Activated CD4-positive, alpha-beta T cell treated with anti-CD3 and anti-CD28 coated beads, Interleukin-2, amount 50 U/mL, for 16 hours (primary cell): Measurements from ENCODE around the gene SORBS2.

Source experiments
- DNase-seq: peaks from one replicate; pipeline ENCODE4 v3.0.0-alpha.2; 2020

Gene SORBS2

DNA sequence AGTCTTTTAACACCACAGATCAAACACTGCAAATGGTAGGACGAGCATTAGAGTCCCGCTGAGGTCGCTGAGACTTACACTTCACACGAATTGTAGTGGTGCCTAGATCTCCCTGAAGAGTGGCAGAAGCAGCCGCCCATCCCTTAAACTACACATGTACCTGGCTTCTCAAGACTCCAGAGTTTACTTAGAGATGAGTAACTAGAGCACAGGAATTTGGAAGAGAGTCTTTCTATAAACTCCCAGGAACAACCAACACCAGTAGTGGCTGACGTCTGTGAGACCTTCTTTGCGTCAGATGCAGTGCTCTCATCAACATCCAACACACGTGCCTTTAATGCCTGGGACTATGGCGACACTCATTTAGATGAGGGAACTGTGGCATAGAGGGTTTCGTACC lies 12.6 kb downstream of the SORBS2 start:
- DNase-seq: no peak

DNA sequence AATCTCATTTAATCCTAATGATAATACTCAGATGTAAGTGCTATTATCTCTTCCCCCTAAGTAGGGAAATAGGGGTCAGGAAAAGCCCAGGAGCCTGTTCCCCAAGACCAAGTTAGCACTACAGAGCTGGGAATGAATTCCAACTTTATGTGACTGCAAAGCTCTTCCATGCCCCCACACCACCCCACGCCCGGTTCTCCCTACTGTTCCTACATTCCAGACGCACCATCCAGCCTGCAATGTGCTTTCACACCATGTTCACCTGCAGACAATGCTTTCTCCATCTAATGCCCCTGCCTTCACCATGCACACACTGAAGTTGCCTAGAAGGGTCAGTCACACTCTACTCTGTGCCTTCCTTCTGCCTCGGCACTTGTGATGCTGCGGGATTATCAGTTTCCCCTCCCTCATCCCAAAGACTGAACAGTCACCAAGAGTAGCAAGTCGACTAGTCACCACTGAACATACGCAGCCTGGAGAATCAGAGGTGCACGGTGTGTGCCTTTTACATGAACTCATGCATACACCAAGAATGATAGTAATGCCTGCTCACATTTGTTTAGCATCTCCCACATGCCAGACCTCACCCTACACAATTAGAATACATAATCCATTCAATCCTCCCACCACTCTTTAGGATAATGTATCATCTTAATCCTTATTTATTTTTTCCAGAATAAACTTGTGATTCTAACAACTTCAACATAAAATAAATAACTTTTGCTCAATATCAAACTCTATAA lies 14.2 kb downstream of the SORBS2 start:
- no peak for DNase-seq

DNA sequence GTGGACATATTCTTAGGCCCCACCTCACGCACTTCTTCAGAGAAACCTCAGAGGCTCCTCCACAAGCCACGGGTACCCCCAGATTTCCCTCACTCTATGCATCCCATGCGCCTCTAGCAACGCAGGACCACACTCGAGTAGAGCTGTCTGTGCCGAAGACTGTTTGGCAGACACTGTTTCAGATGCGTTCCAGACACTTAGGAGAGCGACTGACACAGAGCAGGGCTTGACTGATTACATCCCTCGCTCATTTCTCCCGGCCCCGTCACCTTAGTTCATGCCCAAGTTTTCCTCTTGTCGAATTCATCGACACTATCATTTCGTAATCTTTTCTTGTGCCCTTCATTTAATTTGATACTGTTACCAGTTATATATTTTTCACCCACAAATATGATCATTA lies 15.0 kb downstream of the SORBS2 start:
- DNase-seq: no peak

DNA sequence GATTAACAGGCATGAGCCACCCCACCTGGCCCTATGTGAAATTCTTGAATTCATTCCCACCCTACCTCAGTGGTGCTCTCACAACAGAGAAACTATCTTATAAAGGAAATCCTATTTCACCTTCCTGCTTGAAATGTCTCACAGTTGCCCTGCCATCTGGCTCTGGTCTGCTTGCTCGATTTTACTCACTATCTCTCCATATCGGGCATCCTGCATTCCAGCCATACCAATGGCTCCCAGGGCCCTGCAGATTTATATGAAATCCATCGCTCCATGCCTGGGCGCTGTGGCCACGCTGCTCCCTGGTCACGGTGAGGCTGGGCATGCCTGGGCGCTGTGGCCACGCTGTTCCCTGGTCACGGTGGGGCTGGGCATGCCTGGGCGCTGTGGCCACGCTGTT lies 15.8 kb downstream of the SORBS2 start:
- DNase-seq: no peak

DNA sequence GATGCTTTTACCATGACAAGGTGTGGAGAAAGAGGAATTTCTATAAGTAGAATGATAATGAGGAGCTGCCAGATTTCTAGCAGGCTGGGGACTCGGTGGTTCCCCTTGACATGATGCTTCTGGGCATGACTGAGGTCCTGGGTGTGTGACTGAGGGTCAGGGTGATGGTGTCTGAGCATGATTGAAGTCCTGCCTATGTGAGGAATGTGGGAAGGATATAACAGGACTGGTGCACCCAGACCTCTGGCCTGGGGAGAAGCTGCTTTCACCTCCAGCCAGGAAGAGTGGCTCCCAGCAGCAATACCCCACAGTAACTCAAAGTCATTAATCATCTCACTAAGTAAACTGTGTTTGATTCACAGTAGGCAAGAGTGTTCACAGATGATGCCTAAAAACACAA lies 17.4 kb downstream of the SORBS2 start:
- no peak for DNase-seq

DNA sequence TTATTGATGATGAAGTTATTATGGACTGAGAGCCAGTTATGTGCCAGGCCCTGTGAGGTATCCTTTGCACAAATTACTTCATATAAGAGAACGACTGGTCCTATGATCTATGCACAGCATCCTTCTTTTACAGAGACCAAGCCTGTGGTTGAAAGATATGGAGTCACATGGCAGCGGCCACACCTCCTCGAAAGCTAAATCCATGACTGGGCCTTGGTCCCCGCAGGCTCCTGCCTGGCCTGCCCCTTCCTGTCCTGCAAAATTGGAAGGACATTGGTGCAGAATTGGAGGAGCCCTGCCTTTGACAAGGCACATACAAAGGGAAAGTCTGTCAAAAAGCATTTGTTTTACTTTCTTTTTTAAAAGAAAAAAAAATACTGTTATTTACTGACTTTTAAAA lies 18.3 kb downstream of the SORBS2 start:
- DNase-seq: no peak

DNA sequence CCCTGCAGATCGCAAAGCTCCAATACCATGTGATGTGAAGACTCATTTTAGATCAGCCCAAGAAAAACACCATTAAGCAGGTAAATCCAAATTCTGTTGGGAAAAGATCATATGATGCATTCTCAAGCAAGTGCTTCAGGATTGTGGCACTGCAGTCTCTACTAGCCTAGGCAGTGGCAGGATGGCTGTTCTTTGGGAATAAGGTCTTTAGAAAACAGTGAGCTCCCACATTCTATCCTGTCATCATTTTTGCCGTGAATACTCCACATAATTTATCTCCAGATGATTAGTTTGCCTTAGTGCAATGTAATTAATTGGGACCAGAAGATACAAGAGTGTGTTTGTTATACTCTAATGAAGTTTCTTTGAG lies 18.9 kb downstream of the SORBS2 start:
- no peak for DNase-seq

DNA sequence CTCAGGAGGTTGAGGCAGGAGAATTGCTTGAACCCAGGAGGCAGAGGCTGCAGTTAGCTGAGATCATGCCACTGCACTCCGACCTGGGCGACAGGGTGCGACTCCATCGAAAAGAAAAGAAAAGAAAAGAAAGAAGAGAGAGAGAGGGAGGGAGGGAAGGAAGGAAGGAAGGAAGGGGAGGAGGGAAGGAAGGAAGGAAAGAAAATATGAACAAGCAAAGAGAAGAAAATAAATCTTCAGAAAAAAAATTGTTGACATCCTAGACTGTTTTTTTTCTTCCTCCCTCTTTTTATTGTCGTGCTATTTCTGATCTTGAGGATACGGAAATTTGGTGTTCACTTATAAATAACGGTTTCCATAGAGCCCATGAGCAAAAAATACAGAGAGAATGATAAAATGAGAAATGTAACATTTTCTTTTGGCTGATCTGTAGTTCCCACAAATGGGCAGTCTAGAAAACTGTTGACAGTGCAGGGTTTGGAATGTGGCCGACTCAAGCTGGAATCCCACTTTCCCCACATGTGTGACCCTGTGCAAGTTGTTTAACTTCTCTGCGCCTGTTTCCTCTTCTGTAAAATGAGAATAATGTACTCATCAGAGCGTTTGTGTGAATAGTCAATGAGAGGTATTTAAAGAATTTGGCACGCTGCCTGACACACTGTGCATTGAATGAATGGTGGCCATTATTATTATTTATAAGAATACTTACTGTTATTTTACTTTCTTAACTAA lies 19.4 kb downstream of the SORBS2 start:
- no peak for DNase-seq

DNA sequence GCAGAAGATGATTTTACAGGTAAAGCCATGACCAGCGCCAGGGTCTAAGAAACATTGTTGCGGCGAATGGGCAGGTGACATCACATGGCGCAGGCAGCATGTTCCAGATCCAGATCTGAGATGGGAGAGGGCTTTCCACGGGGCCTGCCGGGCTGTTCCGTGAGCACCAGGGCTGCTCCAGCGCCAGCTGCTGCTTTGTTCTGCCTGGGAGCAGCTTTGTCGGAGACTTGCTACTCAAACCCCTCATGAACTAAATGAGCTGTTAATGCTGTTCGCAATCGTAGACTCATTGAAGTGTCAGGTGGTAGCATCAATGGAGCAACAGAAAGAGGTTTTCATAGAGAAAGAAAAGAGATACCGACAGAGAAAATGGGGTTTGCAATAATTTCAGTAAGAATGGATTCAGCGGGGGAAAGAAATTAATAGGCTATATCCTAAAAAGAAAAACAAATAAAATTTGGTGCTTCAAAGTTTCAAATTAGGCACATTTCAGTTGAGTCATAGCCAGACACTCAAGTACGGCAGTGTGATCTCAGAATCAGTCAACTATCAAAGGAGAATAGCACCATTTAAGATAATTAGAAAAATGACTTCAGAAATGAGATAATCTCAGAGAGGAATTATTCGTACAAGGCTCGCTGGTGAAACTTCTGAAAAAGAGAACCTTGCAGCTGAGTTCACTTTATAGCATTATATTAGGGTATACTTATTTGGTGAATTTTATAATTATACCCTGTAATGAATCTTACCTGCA lies 23.9 kb downstream of the SORBS2 start:
- DNase-seq: peak; percentile 34

DNA sequence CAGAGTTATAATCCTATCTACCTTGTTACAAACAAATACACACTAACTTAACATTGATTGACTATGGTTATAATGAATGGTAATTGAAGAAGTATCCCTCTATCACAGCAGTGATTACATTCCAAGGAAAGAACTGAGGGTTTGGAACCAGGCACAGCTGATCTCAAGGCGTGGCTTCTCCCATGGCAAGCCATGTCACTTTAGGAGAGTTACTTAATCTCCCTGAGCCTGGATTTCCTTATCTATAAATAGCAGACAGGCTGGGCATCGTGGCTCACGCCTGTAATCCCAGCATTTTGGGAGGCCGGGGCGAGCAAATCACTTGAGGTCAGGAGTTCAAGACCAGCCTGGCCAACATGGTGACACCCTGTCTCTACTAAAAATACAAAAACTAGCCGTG lies 25.6 kb downstream of the SORBS2 start:
- DNase-seq: no peak

DNA sequence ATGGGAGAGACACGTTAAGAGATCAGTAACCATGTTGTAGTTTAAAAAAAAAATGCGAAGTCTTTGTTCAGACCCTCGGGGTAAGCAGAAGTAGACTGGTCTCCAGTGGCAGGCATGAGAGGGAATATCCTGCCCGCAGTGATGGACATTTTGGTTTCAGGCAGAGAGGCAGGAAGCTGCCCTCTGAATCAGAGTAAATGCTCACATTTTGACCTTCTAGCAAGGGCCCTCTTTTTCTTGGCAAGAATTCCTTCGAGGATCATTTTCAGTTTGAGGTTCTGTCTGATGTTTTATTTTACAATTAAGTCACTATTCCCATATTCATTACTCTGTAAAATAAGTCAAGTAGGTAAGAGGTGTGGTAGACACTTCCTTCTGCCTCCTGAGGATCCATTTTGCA lies 28.4 kb downstream of the SORBS2 start:
- DNase-seq: no peak

DNA sequence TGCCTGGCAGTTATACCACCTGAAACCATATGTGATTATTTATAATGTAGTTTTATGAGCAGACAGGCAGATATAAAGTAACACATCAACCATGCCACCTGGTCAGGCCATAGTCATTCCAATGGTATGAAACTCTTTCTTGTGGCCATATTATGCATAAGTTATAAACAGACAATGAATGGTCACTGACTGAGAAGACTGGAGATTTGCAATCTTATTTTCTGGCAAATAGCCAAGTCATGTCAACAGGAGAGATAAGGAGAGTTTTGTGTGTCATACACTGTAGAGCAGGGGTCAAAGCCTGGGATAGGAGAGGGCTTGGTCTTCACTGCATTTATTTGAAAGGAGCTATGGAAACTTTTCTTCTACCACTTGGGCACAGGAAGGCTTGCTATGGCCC lies 29.5 kb downstream of the SORBS2 start:
- no peak for DNase-seq

DNA sequence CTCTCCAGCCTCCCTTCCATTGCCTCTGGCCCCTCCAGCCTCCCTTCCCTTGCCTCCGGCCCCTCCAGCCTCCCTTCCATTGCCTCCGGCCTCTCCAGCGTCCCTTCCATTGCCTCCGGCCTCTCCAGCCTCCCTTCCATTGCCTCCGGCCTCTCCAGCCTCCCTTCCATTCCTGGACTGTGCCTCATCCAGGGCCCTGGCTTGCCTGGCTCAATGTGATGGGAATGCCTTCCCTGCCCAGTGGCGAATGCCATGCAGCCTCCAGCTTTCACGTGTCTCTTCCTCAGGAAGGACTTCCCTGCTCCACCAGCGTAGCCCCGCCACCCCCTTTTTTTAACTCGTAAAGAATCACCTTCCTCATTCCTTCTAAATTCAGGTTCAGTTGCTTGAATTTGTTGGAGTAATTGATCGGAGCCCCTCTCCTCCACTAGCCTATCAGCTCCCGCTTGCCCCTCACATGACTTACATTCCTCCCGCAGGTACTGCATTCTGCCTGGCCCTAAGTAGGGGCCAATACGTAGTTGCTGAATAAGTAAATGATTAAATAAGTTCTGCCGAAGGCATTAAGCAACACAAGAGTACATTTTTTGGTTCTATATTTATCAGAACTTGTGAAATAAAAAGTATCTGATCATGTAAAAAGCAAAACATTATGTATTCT lies 30.3 kb downstream of the SORBS2 start:
- DNase-seq: no peak

DNA sequence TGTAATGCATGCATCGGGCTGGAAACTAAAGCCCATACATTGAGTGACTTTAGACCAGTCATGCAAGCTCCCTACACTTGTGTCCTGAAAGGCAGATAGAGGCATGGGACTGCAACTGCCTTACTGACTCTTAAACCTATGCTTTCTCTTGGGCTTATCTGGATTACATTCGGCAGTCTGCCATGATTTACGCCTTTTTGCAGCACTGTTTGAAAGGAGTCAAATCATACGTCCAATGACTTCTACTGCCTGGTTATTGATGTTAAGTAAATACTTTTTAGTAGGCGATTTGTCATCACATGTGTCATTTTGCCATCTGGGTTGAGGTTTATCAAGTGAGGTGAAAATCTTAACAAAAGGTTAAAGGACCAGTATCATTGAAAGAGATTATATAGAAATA lies 31.5 kb downstream of the SORBS2 start:
- DNase-seq: no peak

DNA sequence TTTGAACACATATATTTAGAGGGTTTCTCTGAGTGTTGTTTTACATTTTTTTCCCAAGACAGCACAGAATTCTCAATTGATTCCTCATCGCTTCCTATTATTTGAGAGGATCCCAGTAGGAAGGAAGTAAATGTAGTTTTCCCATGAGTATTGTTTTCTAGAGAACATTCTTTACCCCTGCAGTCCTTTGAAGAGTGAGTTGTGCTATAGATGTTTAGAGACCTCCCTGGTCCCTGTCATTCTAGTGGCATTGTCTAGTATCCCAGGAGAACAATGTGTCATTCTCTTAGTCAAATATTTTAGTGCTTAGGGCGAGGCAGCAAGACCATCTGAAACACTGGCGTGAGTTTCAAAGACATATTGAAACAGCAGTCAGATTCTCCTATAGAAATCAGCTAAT lies 32.5 kb downstream of the SORBS2 start:
- DNase-seq: no peak

DNA sequence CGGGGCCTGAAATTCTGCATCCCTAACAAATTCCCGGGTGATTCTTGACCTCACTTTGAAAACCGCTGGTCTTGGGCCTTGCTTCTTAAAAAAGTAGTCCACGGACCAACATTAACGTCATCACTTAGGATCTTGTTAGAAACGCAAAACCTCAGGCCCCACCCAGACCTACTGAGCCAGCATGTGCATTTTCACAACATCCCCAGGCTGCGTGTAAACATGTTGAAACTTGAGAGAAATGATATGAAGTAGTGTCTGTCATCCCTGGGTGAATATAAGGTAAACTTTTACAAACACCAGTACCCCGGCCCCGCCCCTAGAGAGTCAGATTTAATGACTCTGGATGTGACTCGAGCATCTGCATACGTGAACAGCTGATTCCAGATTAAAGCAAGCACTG lies 33.7 kb downstream of the SORBS2 start:
- DNase-seq: no peak

DNA sequence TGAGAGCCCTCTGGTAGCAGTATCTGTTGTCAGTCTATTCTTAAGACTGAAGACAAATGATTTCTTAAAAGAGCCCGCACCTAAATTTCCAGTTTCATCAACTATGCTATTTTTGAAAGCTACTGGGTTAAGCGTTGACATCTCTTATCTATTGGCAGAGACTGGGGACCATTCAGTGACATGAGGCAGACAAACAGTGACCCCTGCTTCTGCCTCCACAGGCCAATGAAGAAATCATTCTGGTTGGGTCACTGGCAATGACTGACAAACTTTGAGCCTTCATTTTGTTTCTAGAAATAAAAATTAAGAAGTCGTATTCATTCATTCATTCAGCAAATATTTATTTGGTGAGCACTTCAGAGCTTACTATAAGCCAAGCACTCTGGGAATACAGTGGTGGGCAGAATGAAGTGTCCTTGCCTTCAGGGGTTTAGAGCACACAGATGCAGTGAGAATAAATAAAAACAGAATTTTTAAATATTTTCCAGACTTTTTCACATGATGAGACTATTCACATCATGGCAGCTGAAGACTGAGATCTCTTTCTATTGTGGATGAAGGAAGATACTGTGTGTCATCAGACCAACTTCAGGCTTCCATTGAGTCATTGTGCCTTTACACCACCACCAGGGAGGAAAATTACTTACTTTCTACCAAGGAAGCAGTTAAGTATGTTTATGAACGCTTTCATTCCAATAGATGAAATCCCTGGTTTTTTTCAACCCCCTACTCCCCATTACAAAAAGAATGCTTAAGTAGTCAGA lies 36.0 kb downstream of the SORBS2 start:
- DNase-seq: no peak

DNA sequence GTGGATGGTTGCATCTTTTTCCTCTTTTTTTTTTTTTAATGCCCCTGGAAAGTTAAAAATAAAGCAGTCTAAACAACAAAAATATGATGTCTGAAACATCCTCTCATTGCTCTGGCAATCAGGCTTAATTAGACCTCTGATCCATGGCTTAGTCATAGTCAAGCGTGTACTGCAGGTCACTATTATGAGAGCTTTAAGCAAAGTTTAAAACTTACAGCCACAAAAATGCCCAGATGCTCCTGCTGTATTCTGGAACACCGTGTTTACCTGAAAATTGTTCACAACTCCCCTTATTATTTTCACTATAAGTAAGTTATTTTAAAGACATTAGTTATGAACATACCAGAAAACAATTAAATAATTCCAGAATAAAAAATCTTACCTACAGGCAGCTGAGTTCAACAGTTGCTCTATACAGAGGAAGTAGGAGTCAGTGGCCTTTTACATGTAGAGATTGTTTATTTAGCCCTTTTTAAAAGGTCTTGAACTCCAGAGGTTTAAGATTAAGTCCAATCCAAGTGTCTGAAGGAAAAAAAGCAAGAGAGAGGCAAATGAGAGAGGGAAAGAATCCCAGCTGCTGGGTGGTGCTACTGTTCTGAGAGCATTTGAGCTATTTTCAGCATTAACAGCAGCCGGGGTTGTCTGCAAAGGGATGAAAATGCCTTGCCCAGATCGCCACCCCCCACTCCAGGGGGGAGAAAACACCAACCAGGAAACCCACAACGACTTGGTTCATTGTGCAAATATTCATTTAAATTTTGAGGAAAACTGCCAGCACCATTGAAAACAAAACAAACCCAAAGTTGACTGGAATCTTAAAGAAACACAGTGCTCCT lies 36.9 kb downstream of the SORBS2 start:
- DNase-seq: no peak

DNA sequence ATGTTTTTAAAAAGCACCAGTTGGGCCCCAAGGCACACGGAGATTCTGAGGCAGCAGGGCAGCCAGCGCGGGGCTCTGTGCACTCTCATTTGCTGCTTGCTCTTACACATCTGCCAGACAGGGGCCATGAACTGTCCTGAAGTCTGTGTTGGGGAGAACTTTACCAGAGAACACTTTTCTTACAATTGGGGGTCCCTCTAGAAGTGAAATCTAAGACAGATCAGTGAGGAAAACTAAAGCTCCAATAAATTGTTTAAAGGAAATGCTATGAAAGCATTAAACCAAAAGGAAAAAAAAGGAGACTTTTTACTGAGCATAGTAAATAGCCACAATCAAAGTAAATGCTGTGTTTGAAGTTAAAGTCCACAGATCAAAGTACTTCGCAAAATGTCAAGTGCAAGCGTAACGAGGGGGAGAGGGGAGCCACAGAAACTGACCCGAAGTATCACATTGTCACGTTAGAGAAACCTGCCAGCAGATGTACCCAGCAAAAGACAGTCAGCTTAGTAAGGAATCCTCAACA lies 37.8 kb downstream of the SORBS2 start:
- DNase-seq: no peak

DNA sequence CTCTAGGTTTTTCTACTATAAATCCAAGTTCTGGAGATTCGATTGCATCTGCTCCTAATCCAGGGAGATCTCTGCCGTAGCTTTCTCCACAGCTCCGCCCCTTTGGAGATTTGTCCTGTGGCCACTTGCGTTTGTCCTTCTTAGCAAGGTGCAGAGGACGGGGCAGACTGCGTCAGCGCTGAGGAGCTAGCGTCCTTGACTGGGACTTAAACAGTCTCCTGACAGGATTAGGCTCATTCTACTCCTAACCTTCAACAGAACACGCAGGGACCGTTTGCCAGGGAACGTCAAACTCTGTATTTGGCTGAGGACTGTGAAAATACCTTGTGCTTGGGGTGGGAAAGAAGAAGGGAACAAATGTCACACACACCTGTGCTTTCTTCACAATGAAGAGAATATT lies 38.6 kb downstream of the SORBS2 start:
- DNase-seq: no peak

DNA sequence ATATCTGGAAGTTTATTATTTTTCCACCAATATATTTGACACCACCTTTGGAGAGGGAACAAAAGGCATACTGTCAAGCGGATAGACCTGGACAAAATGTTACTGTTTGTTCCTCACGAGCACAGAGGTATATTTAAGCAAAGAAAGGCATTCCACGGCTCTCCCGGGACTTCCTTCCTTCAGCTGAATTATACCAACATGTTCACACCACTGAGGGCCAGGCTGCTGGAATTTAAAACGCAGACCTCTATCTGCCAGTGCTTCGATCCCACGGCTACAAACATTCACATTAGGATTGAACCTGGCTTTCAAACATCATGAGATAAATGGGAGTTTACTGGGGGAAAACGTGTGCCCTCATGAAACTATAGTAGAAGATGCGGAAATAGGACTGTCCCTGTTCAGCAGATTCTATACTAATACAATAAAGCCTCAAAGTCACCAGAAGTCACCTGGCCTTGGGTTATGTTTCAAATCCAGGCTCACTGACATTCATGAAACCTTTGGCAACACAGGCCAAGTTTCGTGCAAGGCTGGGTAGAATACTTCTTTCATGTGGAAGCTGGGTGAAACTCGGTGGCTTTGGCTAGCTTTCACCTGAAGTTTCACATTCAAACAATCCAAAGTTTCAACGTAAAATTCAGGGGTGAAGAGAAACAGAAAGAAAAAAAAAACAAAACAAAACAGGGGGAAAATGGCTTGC lies 39.5 kb downstream of the SORBS2 start:
- no peak for DNase-seq
